AG04450 (cell line): ENCODE results near the gene C5. TPM values are rescaled to one million over a fixed set of nuclear protein-coding genes. Genes with fewer than 3 reads are reported as not detected.

Experiments used
- CTCF ChIA-PET: fragments of 300-600, 350-600 bp; formaldehyde crosslinking; extraction: SDS; loops from one replicate; lab custom pipeline; 2022; ENCODE audit warnings: antibody characterized with exemption, inconsistent platforms; lab: Charles Lee
- POLR2A ChIA-PET: fragments of 350-600 bp; formaldehyde crosslinking; extraction: SDS; loops from one replicate; lab custom pipeline; 2021; ENCODE audit warnings: antibody characterized with exemption, inconsistent platforms; lab: Yijun Ruan, JAX
- DNase-seq: peaks from one replicate; pipeline ENCODE4 v3.0.0-alpha.2; 2011; ENCODE audit warnings: low read depth, low spot score
- H3K27ac ChIP-seq: one replicate; pipeline ENCODE4 v1.5.1; 2012; ENCODE audit warnings: low read depth, low read length, control low read depth
- H3K27me3 ChIP-seq: one replicate; pipeline ENCODE4 v1.6.0; 2012; ENCODE audit warnings: low read length; ENCODE audit not compliant: control insufficient read depth, insufficient read depth
- H3K4me3 ChIP-seq: 2 replicates; pipeline ENCODE4 v1.5.1; 2011; ENCODE audit warnings: mild to moderate bottlenecking, low read depth, low read length, control low read depth
- H3K9me3 ChIP-seq: 2 replicates; pipeline ENCODE4 v1.5.1; 2012; ENCODE audit warnings: low read length; ENCODE audit not compliant: control insufficient read depth, insufficient read depth
- CTCF ChIP-seq: IDR thresholded peaks from 2 replicates; pipeline ENCODE4 v1.5.1; 2011; ENCODE audit warnings: low read depth, low read length, control low read depth, inconsistent platforms
- polyA plus RNA-seq: library from polyadenylated mRNA; depleted of rRNA; stranded (reverse); fragments of >200 nt; gene quantifications from 2 replicates; pipeline ENCODE4 v1.2.3, GENCODE V29; 2011

The C5 gene
- polyA plus RNA-seq, 1 experiment, result 2.2 TPM

GRCh38 chr9:120979797-120980196, 70.3 kb downstream of the C5 start:
- POLR2A ChIA-PET, result no interaction called here
- CTCF ChIA-PET, result interaction anchor here (2.2 to 2.4 kb wide), 2 partner anchors 81 to 93 kb away, joined by 12 to 30 read pairs; no protein-coding TSS in a partner anchor

GRCh38 chr9:120978987-120979386, 71.1 kb downstream of the C5 start:
- POLR2A ChIA-PET, result no interaction called here
- H3K27ac ChIP-seq, result no peak overlapping the region
- no peak for TF ChIP-seq CTCF
- H3K4me3 ChIP-seq, result no peak overlapping the region
- CTCF ChIA-PET, result interaction anchor here (2.4 kb wide), 1 partner anchor 81 kb away, joined by 12 read pairs; no protein-coding TSS in a partner anchor
- no peaks in the 10 kb centered on the region for H3K27me3 ChIP-seq
- no peaks in the 10 kb centered on the region for H3K9me3 ChIP-seq
- DNase-seq, result no peak

More at GRCh38 chr9:120979797-120980196, 70.3 kb downstream of the C5 start:
- H3K27me3 ChIP-seq, result no peaks in the 10 kb centered on the region
- TF ChIP-seq CTCF, result no peak
- H3K9me3 ChIP-seq, result no peaks in the 10 kb centered on the region
- H3K4me3 ChIP-seq, result no peak overlapping the region
- no peak for DNase-seq
- no peak overlapping the region for H3K27ac ChIP-seq

GRCh38 chr9:120977321-120977720, 72.8 kb downstream of the C5 start:
- Histone ChIP-seq H3K9me3 (no peaks in the 10 kb centered on the region), H3K4me3 (no peak overlapping the region), H3K27me3 (no peaks in the 10 kb centered on the region), H3K27ac (no peak overlapping the region)
- DNase-seq, result no peak
- POLR2A ChIA-PET, result interaction anchor here (0.6 kb wide), 1 partner anchor 34 kb away, joined by 6 read pairs; no protein-coding TSS in a partner anchor
- no peak for TF ChIP-seq CTCF
- CTCF ChIA-PET, result interaction anchor here (0.6 to 1.4 kb wide), 3 partner anchors 8 to 40 kb away, joined by 3 to 5 read pairs (median 3); no protein-coding TSS in a partner anchor

GRCh38 chr9:120974921-120975320, 75.2 kb downstream of the C5 start:
- no peak overlapping the region for H3K27ac ChIP-seq
- POLR2A ChIA-PET, result no interaction called here
- no peaks in the 10 kb centered on the region for H3K9me3 ChIP-seq
- CTCF ChIA-PET, result no interaction called here
- DNase-seq, result no peak
- no peak overlapping the region for H3K4me3 ChIP-seq
- H3K27me3 ChIP-seq, result no peaks in the 10 kb centered on the region
- no peak for TF ChIP-seq CTCF

GRCh38 chr9:120974181-120974580, 75.9 kb downstream of the C5 start:
- no peak overlapping the region for H3K27ac ChIP-seq
- ChIA-PET POLR2A (no interaction called here), CTCF (interaction anchor here (0.7 kb wide), 1 partner anchor 239 kb away, joined by 3 read pairs; no protein-coding TSS in a partner anchor)

More at GRCh38 chr9:120974181-120974580, 75.9 kb downstream of the C5 start:
- Histone ChIP-seq H3K9me3 (no peaks in the 10 kb centered on the region), H3K27me3 (no peaks in the 10 kb centered on the region), H3K4me3 (no peak overlapping the region)
- no peak for TF ChIP-seq CTCF
- no peak for DNase-seq
